ENCODE measurements around the gene ZNF385B.

The ZNF385B gene

GRCh38 chr2:179555691-179556283 is 305.6 kb downstream of the ZNF385B start:
- no peak for DNase-seq (ENCODE audit: low read depth)

DNA sequence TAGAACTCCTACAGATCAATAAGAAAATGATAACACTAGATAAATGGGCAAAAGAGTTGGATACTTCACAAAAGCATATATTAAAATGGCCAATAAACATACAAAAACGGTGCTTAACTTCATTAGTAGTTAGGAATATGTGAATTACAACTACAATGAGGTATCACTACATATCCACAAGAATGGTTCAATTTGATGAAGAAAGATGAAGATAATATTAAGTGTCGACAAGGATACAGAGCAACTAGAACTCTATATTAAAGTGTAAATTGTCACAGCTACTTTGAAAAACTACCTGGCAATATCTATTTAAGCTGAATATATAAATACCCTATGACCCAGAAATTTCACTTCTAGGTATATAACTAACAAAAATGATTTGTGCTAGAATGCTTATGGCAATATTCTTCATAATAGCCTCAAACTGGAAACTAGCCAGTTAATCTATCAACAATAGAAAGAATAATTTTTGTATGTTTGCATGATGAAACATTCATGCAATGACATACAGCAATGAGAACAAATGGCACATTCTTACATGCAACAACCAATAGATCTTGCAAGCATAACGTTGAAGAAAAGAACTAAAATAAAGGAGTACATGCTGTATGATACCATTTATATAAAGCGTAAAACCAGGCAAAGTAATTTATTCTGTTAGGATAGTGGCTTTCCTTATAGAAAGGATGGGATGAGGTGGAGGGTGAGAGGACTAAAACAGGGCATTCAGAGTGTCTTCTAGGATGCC is 306.6 kb downstream of the ZNF385B start:
- no peak for DNase-seq (ENCODE audit: low read depth)

DNA sequence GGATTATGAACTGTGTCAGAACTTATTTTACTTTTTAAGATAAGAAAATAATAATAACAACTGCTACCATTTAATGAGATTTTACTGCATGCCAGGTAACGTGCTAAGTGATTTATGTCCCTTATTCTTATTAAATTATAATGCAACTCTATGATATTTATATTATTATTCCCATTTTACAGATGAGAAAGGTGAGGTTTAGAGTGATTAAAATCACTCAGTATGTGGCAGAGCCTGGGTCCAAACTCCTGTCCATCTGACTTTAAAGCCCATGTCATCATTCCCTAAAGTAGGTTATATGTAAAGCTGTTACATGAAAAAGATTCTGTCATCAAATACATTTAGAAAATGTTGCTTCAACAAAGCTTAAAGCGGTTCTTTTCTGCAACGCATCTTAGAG is 308.0 kb downstream of the ZNF385B start:
- no peak for DNase-seq (ENCODE audit: low read depth)

DNA sequence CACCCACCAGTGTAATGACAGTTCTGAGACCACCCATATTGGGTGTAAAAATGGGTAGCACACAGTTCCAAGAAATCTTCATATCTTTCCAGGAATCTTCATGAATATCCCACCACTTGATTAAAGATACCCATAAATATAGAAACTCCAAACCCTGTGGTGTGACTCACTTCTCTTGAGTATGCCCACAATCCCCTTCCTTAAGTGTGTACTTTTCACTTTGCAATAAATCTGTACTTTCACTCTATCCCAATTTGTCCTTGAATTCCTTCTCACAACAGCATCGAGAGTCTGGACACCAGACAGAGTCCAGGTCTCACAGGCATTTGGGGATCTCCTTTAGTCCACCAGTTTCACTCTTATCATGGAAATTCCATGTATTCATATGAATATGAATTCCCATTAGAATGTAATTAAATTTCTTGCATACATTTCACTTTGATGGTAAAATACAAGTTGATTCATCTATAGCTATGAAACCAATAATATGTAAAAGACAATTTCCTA is 309.8 kb downstream of the ZNF385B start:
- no peak for DNase-seq (ENCODE audit: low read depth)

DNA sequence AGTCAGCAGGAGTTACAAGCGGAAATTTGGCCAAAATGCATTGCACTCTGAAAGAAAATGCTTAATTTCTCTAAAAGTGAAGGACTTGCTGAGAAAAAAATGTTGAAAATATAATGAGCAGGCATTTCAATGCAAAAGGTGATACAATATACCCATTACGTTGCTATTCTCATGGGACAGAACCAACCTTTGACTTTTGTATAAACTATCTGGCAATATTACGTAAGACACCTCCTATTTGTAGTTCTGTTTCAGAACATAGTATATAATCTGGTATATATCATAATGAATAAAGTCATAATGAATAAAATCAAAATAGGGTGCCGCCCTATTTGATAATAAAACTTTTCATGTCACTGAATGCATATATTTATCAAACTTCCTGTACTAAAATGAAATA is 310.6 kb downstream of the ZNF385B start:
- DNase-seq (ENCODE audit: low read depth), result no peak

- no peak for DNase-seq (ENCODE audit: low read depth)
These were observed 311.2 kb downstream of the ZNF385B start for GRCh38 chr2:179550214-179550613.

- peak; percentile 69 for DNase-seq (ENCODE audit: low read depth)
These were observed 314.8 kb downstream of the ZNF385B start for GRCh38 chr2:179546656-179547055.

DNA sequence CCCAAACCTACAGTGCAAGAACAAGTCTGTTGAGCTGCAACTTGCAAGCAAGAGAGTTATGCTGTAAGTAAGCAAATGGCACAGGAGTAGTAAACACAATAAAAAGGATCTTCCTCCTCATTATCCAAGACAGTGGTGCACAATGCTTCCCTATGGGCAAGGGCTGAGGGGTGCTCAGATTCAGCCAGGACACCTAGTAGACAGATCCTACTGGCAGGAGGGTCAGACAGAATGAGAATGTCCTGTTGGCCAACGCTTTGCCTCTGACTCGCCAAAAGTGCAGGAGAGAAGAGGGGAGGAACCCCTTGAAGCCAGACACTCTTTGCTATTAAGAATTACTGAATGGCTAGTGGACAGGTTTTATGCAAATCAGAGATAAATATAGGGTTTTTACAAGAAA is 316.4 kb downstream of the ZNF385B start:
- DNase-seq (ENCODE audit: low read depth), result no peak

GRCh38 chr2:179543361-179543901 is 318.0 kb downstream of the ZNF385B start:
- DNase-seq (ENCODE audit: low read depth), result peak; percentile 38

DNA sequence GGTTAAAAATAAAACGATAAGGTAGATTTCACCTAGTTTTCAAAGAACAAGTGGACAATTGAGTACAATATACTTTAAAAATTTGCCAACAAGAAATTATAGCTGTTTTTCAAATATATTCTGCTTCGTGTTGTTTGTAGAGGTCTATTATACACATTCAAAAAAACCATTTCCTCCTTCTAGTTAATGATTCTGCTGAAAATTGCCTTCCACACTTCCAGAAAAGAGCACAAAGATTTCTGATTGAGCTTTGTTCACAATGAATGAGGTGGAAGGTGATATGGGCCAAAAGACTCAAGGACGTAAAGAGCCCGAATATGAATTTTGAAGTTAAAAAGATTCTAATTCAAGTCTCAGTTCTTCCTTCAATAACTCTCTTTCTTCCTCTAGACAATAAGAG is 319.8 kb downstream of the ZNF385B start:
- DNase-seq (ENCODE audit: low read depth), result no peak

DNA sequence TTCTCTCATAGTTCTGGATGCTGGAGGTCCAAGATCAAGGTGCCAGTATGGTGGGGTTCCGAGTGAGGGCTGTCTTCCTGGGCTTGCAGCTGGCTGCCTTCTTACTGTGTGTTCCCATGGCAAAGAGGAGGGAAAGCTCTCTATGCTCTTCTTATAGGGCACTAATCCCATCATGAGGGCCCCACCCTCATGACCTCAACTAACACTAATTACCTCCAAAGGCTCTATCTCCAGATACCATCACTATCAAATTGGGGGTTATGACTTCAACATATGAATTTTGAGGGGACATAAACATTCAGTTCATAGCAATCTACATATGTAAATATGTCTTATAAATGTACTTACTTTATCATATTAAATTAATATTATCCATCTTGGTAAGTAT is 322.3 kb downstream of the ZNF385B start:
- DNase-seq (ENCODE audit: low read depth), result no peak

DNA sequence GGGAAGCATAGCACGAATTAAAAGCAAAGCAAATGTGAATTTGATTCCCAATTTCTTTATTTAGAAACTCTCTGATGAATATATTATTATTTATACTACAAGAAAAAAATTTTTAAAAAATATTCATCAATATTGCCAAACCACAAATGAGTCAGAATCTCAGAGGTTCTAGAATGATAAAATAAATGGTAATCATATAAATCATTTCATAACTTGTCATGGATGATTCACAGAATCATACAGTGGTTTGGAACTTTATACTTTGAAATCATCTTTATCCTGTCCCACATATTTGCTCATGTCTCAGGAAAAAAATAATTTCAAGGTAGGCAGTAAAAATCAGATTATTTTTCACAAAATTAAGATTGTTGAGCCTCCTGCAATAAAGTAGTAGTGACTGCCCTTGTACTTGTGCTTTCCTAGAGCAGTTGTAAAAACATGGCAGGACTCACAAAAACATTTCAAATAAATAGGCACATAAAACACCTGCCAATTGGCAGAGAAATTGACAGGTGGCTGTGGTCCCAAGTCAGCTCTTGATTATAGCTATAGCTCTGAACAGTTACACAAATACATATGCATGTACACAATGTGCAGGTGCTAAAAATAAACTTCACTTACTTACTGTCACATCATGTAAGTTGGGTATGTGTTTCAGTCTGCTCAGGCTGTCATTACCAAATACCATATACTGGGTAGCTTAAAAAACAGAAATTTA is 322.8 kb downstream of the ZNF385B start:
- peak; percentile 24 for DNase-seq (ENCODE audit: low read depth)

GRCh38 chr2:179536185-179536584 is 325.2 kb downstream of the ZNF385B start:
- no peak for DNase-seq (ENCODE audit: low read depth)

GRCh38 chr2:179533875-179534274 is 327.5 kb downstream of the ZNF385B start:
- no peak for DNase-seq (ENCODE audit: low read depth)

- DNase-seq (ENCODE audit: low read depth), result no peak
These were observed 328.5 kb downstream of the ZNF385B start for GRCh38 chr2:179532863-179533278.

DNA sequence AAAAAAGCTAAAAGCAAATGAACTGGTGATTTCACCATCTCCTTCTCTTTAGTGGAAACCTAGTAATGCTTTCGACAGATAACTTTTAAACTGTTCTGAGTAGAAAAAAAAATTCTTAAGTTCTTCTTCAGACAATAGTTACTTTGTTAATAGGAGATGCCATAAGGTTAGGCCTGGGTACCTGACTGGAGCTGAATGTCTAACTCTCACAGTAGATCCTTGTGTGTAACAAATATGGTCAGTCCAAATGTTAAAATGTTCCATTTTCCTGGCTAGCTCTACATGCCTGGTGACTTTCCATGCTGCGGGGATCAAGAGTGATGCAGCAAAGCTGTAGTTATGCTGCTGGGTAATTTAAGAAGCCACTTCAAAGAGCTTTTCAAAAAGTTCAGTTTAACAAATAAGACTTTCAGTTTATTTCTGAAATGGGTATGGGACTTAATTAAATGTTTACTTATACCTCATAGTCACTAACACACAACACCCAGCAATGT is 332.8 kb downstream of the ZNF385B start:
- no peak for DNase-seq (ENCODE audit: low read depth)

DNA sequence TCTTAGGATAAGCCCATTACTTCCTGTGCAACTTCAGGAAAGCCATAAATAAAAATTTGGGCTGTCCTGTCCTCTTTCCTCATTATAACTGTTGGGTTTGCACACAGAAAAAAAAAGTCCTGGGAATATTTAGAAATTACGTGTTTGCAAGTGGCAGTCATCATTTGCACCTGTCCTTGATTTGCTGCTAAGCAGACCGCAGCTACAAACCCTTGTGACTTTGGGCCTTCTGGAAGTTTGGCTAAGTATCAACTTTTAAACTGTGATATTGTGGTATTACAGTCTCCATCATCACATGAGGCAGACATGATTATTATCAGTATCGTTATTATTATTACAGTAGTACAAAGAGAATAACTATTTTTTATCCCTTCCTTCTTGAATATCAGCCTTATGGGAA is 336.1 kb downstream of the ZNF385B start:
- no peak for DNase-seq (ENCODE audit: low read depth)

DNA sequence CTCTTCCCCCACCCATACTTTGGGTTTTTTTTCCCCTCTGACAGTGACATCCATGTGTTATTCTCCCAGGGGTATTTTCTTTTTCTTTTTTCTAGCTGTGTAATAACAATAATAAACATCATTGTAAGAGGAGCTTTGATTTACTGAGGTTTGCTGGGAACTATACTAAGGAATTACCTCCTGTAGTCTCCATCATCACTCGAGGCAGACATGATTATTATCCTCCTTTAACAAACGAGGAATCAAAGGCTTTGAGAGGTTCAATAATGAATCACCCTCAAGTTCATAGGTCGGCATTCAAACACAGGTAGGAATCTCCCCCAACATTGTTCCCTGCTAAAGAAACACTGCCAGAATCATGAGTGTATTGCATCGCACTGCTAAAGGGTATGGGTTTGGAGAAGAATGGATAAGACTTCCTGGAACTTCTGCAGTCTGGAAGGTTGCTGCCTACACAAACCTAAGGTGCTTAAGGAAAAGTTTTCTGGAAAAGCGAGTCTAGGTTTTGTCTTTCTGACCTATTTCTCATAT is 336.5 kb downstream of the ZNF385B start:
- no peak for DNase-seq (ENCODE audit: low read depth)

DNA sequence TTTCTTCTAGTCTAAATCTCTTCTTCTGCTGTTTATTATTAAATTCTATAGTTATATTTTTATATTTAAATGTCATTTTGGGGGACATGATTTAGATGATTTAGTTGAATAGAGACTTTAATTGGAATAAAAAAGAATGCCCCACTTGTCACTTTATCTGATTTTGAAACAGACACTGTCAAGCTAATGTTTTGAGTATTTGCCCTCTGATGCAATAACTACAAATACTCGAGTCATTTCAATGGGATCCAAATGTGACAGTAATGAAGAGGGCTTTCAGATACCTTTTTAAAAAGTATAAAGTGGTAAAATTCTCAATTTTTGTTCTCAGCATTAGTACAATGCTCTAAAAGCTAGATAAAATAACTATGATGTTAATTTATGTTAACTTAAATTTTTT is 339.5 kb downstream of the ZNF385B start:
- DNase-seq (ENCODE audit: low read depth), result no peak

- peak; percentile 7 for DNase-seq (ENCODE audit: low read depth)
These were observed 342.6 kb downstream of the ZNF385B start for GRCh38 chr2:179518830-179519229.

- DNase-seq (ENCODE audit: low read depth), result peak; percentile 1
These were observed 348.2 kb downstream of the ZNF385B start for GRCh38 chr2:179513181-179513580.

DNA sequence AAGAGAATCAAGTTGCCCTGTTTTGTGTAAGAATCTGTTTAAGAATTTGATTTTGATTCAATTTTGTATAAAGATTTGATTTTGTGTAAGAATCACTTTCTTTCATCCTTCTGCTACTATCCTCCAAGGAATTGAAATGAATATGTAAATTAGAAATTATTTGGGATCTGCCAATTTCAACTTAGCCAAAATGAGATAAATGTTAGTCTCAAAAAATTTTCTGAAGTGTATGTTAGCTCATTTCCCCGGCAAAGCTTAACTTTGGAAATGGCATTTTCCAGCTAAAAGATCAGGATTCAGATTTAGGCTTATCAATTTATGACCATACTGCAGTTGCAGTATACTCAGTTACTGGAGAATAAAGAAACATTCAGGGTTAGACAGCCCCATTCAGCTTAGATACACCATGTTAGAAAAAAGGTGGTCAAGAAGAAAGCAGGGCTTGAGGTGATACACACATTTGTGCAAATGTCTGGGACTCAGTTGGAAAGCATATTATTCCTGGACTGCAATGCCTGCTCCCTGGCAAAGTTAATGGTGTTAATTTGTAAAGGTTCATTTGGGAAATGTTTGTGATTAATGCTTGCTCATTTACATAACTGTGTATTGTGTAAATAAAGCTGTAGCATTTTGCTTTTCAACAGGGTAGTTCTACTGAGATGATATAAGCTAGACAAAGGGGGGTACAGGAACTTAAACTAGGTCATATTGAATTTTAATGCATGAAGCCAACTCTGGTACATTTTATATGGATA is 349.0 kb downstream of the ZNF385B start:
- DNase-seq (ENCODE audit: low read depth), result no peak
